GM12878 (cell line): ENCODE measurements around the gene PCSK1. TPM values are rescaled to one million over a fixed set of nuclear protein-coding genes. Genes with fewer than 3 reads are reported as not detected.

Experiments
- ATAC-seq: fragments of 200-7000 bp; cut with Tn5 transposase; 3 replicates; pipeline ENCODE4 v1.9.1; 2020; ENCODE audit warnings: mild to moderate bottlenecking, moderate library complexity
- BruUV-seq: library from RNA; stranded (reverse); fragments of 400-500 nt; replicated peaks from 2 replicates; lab custom pipeline; 2021; lab: Mats Ljungman, UMichigan
- CTCF ChIA-PET: fragments of 300-600 bp; sonication (Branson Sonifier 250); formaldehyde crosslinking; extraction: SDS; loops from one replicate; lab custom pipeline; 2021; ENCODE audit warnings: inconsistent platforms; lab: Yijun Ruan, JAX
- POLR2A ChIA-PET: fragments of 350-600 bp; formaldehyde crosslinking; extraction: SDS; loops from one replicate; lab custom pipeline; 2021; ENCODE audit warnings: inconsistent platforms; lab: Charles Lee
- RAD21 ChIA-PET: fragments of 300-600 bp; sonication (Branson Sonifier 250); formaldehyde crosslinking; loops from one replicate; lab custom pipeline; 2023; ENCODE audit warnings: antibody characterized with exemption; ENCODE audit not compliant: unreplicated experiment; lab: Charles Lee
- SMC1A ChIA-PET: fragments of 300-600 bp; sonication (Branson Sonifier 250); formaldehyde crosslinking; loops from one replicate; lab custom pipeline; 2023; ENCODE audit not compliant: unreplicated experiment, uncharacterized antibody; lab: Charles Lee
- DNase-seq: peaks from one replicate; pipeline ENCODE4 v3.0.0-alpha.2; 2011; ENCODE audit warnings: low read depth, low spot score
- FAIRE-seq: peaks from 3 replicates; lab custom pipeline; 2011; peaks lifted over from hg19 to GRCh38; lab: Jason Lieb, UNC
- H2AFZ ChIP-seq: 2 replicates; pipeline ENCODE4 v1.6.0; 2011; ENCODE audit warnings: low read depth, low read length, control low read depth; ENCODE audit not compliant: control insufficient read depth
- H3K27ac ChIP-seq: 2 replicates; pipeline ENCODE4 v1.5.1; 2011; ENCODE audit warnings: control low read depth; ENCODE audit not compliant: control insufficient read depth, insufficient read depth
- H3K27me3 ChIP-seq, 2 experiments: replicated peaks in 1 of 2; 2 replicates each; pipeline versions ENCODE4 v1.6.0 to v1.6.1; 2011; ENCODE audit warnings: low read length in 1 of 2; ENCODE audit not compliant: control insufficient read depth in 2 of 2, insufficient read depth in 2 of 2
- H3K36me3 ChIP-seq, 2 experiments: 2 replicates each; pipeline ENCODE4 v1.5.1; 2011; ENCODE audit warnings: low read length in 1 of 2; ENCODE audit not compliant: control insufficient read depth in 2 of 2, insufficient read depth in 2 of 2
- H3K4me1 ChIP-seq: 2 replicates; pipeline ENCODE4 v1.6.1; 2011; ENCODE audit warnings: mild to moderate bottlenecking, low read length, moderate library complexity, mixed read lengths; ENCODE audit not compliant: control insufficient read depth, insufficient read depth
- H3K4me2 ChIP-seq: 2 replicates; pipeline ENCODE4 v1.6.0; 2011; ENCODE audit warnings: control low read depth; ENCODE audit not compliant: control insufficient read depth, insufficient read depth
- H3K4me3 ChIP-seq: fragments of 200-600 bp; sonication (generic); 2 replicates; pipeline ENCODE4 v1.5.1; 2016
- H3K79me2 ChIP-seq: 2 replicates; pipeline ENCODE4 v1.6.0; 2011; ENCODE audit warnings: low read length; ENCODE audit not compliant: control insufficient read depth, insufficient read depth
- H3K9ac ChIP-seq: 2 replicates; pipeline ENCODE4 v1.8.0; 2011; ENCODE audit warnings: low read length, control low read depth, mixed read lengths; ENCODE audit not compliant: control insufficient read depth, insufficient read depth
- H3K9me3 ChIP-seq: replicated peaks from 3 replicates; pipeline ENCODE4 v1.5.1; 2011; ENCODE audit warnings: mild to moderate bottlenecking, low read length; ENCODE audit not compliant: control insufficient read depth, insufficient read depth
- H4K20me1 ChIP-seq: 2 replicates; pipeline ENCODE4 v1.6.0; 2011; ENCODE audit not compliant: control insufficient read depth, insufficient read depth
- CHD1 ChIP-seq: IDR thresholded peaks from 2 replicates; pipeline ENCODE4 v1.6.1; 2012; ENCODE audit warnings: low read depth, low read length, improper control_type of control experiment
- GATAD2B ChIP-seq: fragments of 450-650 bp; conservative IDR thresholded peaks from 2 replicates; pipeline ENCODE4 v1.6.1; 2017; ENCODE audit warnings: low read depth, mild to moderate bottlenecking, moderate library complexity
- KDM1A ChIP-seq: fragments of 200-600 bp; sonication (generic); IDR thresholded peaks from 2 replicates; pipeline ENCODE4 v1.6.1; 2016; ENCODE audit warnings: borderline replicate concordance
- MYB ChIP-seq: fragments of 150-350 bp; IDR thresholded peaks from 2 replicates; pipeline ENCODE4 v1.6.1; 2014; ENCODE audit warnings: mild to moderate bottlenecking, low read depth, low read length, borderline replicate concordance
- PKNOX1 ChIP-seq: fragments of 450-650 bp; IDR thresholded peaks from 2 replicates; pipeline ENCODE4 v1.6.1; 2016; ENCODE audit warnings: mild to moderate bottlenecking
- PML ChIP-seq: IDR thresholded peaks from 2 replicates; pipeline ENCODE4 v1.6.1; 2012; ENCODE audit warnings: low read length, inconsistent platforms
- SMARCA5 ChIP-seq: fragments of 450-650 bp; IDR thresholded peaks from 2 replicates; pipeline ENCODE4 v1.6.1; 2017; ENCODE audit warnings: mild to moderate bottlenecking
- SREBF2 ChIP-seq: IDR thresholded peaks from 2 replicates; pipeline ENCODE4 v1.6.1; 2012; ENCODE audit warnings: mild to moderate bottlenecking, low read length
- STAT1 ChIP-seq: fragments of 450-650 bp; conservative IDR thresholded peaks from 2 replicates; pipeline ENCODE4 v1.6.1; 2014; ENCODE audit warnings: antibody characterized with exemption, mild to moderate bottlenecking
- SUZ12 ChIP-seq: fragments of 200-600 bp; sonication (generic); IDR thresholded peaks from one replicate; pipeline ENCODE4 v1.6.1; 2018; ENCODE audit warnings: antibody characterized with exemption, mild to moderate bottlenecking; ENCODE audit not compliant: unreplicated experiment
- ZSCAN29 ChIP-seq: fragments of 450-650 bp; IDR thresholded peaks from 2 replicates; pipeline ENCODE4 v1.6.1; 2017; ENCODE audit warnings: mild to moderate bottlenecking, moderate library complexity
- WGBS: methylation state at CpG from one replicate; pipeline ENCODE4 v1.1.6; 2016; ENCODE audit warnings: low lambda C conversion rate; ENCODE audit not compliant: insufficient replicate concordance, insufficient coverage; ENCODE audit errors: missing lambda C conversion rate; 5-methylcytosine and 5-hydroxymethylcytosine counted together
- in situ Hi-C: fragments of 300-500 bp; cut with MboI; formaldehyde crosslinking; loops from 9 replicates; pipeline ENCODE4 v1.14.3; 2018; ENCODE audit warnings: mixed read lengths
- intact Hi-C: fragments of 100-400 bp; cut with micrococcal nuclease; formaldehyde crosslinking; loops from one replicate; pipeline ENCODE4 v1.14.2; 2022; ENCODE audit not compliant: unreplicated experiment
- polyA plus RNA-seq, 11 experiments: library from polyadenylated mRNA; depleted of rRNA in 4 of 11; unstranded in 6 of 11; stranded (reverse) in 5 of 11; fragments of >200 nt; fragmentation: Nextera tagmentation in 4 of 11; fragmentation: Illumina TruSeq in 1 of 11; extraction: Ambion mirVana in 4 of 11; extraction: Trizol in 1 of 11; gene quantifications; 1 replicate in 1 of 11; 2 replicates in 10 of 11; pipeline versions ENCODE4 v1.2.1 to v1.2.3, GENCODE V29; 2011 to 2016; ENCODE audit warnings: inconsistent platforms in 2 of 11, missing spikeins in 2 of 11, low read depth in 1 of 11
- total RNA-seq, 4 experiments: library from RNA; depleted of rRNA in 3 of 4; stranded (reverse); fragments of >200 nt in 3 of 4; fragmentation: Illumina TruSeq in 1 of 4; extraction: Trizol in 1 of 4; gene quantifications; 2 replicates each; pipeline versions ENCODE4 v1.2.1 to v1.2.3, GENCODE V29; 2013 to 2021

PCSK1 gene
- total and polyA plus RNA-seq, 10 of the 15 experiments (the other 5 are each of a cell fraction or from before 2014, with no cell fraction given) = 0.03 to 0.24 (median 0.07) TPM; not detected in 4

GRCh38 chr5:96377167-96377566, 55.9 kb downstream of the PCSK1 start:
- RAD21 ChIA-PET = no interaction called here
- POLR2A ChIA-PET = no interaction called here
- no peak overlapping the region for H3K27ac ChIP-seq
- H3K36me3 ChIP-seq = no peaks in the 10 kb centered on the region
- DNase-seq = no peak
- no peaks in the 10 kb centered on the region for H3K9me3 ChIP-seq
- TF ChIP-seq CHD1 = no peak
- no peak for TF ChIP-seq SUZ12
- no peak for TF ChIP-seq KDM1A
- TF ChIP-seq PML = no peak
- TF ChIP-seq GATAD2B = no peak
- TF ChIP-seq SREBF2 = no peak
- no peak for TF ChIP-seq ZSCAN29
- TF ChIP-seq SMARCA5 = no peak
- TF ChIP-seq STAT1 = no peak
- no peak for TF ChIP-seq MYB
- no peak for TF ChIP-seq PKNOX1
- TF ChIP-seq, all 136 proteins: peak for 0
- Histone ChIP-seq H3K4me1 (no peaks in the 10 kb centered on the region), H3K79me2 (no peaks in the 10 kb centered on the region), H3K4me2 (no peak overlapping the region), H3K27me3 (peaks cover 0 to 2% of the 10 kb centered on the region in 2 experiments; a peak in 2 of 4 replicates), H4K20me1 (no peaks in the 10 kb centered on the region), H2AFZ (no peak overlapping the region), H3K9ac (no peak overlapping the region), H3K4me3 (no peak overlapping the region)
- ChIA-PET SMC1A (no interaction called here), CTCF (no interaction called here)
- intact Hi-C loops = no loop called here
- in situ Hi-C loops = no loop called here
- BruUV-seq = no TSS peak
- no peak for ATAC-seq
- no peak for FAIRE-seq
- WGBS = 41% methylated on average over 2 of the region's 2 CpGs
